Stimulated activated CD4-positive, alpha-beta T cell treated with anti-CD3 and anti-CD28 coated beads, Interleukin-2, amount 100 ng/mL, for 4 hours (primary cell): Measurements from ENCODE around the gene YPEL1.
"Not testable (repeated sequence)": the region's sequence is repeated elsewhere in the genome, so short reads cannot be mapped to it uniquely, and the experiment has no call there.

Experiments used
- DNase-seq: peaks from one replicate; pipeline ENCODE4 v3.0.0-alpha.2; 2020; ENCODE audit warnings: low read depth

The YPEL1 gene

GRCh38 chr22:21721195-21721852, 14.3 kb downstream of the YPEL1 start:
- DNase-seq: not testable (repeated sequence)

- not testable (repeated sequence) for DNase-seq
Observed at GRCh38 chr22:21720191-21720859, 15.3 kb downstream of the YPEL1 start.

- no peak for DNase-seq
Observed at GRCh38 chr22:21719024-21719423, 16.6 kb downstream of the YPEL1 start.

- DNase-seq: no peak
Observed at GRCh38 chr22:21718499-21718898, 17.1 kb downstream of the YPEL1 start.

GRCh38 chr22:21716395-21717122, 19.0 kb downstream of the YPEL1 start:
- not testable (repeated sequence) for DNase-seq

- DNase-seq: no peak
Observed at GRCh38 chr22:21714786-21715185, 20.8 kb downstream of the YPEL1 start.

GRCh38 chr22:21714059-21714770, 21.4 kb downstream of the YPEL1 start:
- no peak for DNase-seq

- DNase-seq: no peak
Observed at GRCh38 chr22:21713428-21714058, 22.1 kb downstream of the YPEL1 start.

- DNase-seq: peak; percentile 15
Observed at GRCh38 chr22:21712751-21713427, 22.7 kb downstream of the YPEL1 start.

- DNase-seq: no peak
Observed at GRCh38 chr22:21711851-21712250, 23.7 kb downstream of the YPEL1 start.

GRCh38 chr22:21710156-21710555, 25.4 kb downstream of the YPEL1 start:
- no peak for DNase-seq

- DNase-seq: no peak
Observed at GRCh38 chr22:21709688-21710087, 25.9 kb downstream of the YPEL1 start.

- DNase-seq: no peak
Observed at GRCh38 chr22:21708960-21709359, 26.6 kb downstream of the YPEL1 start.

- DNase-seq: no peak
Observed at GRCh38 chr22:21707677-21708076, 27.9 kb downstream of the YPEL1 start.

- no peak for DNase-seq
Observed at GRCh38 chr22:21703684-21704316, 31.8 kb downstream of the YPEL1 start.

GRCh38 chr22:21702700-21703683, 32.6 kb downstream of the YPEL1 start:
- no peak for DNase-seq

- DNase-seq: no peak
Observed at GRCh38 chr22:21702094-21702493, 33.5 kb downstream of the YPEL1 start.

GRCh38 chr22:21701384-21701971, 34.1 kb downstream of the YPEL1 start:
- DNase-seq: no peak

- no peak for DNase-seq
Observed at GRCh38 chr22:21700822-21701221, 34.8 kb downstream of the YPEL1 start.
